ENCODE results near the gene FREM1. TPM values are rescaled to one million over a fixed set of nuclear protein-coding genes. Genes with fewer than 3 reads are reported as not detected.

The FREM1 gene
- total and polyA plus RNA-seq, 2 of the 13 experiments (the other 11 are each of a cell fraction or from before 2014, with no cell fraction given), result 64.3 to 202 TPM

GRCh38 chr9:14693251-14693861 is 216.9 kb downstream of the FREM1 start, which contains the start of gene ZDHHC21 (continued):
- TF ChIP-seq TFAP4 (IDR thresholded peaks at IDR 0.05; ENCODE audit: borderline replicate concordance, low read depth) (no peak), ARHGAP35 (CRISPR knock-in tag; IDR thresholded peaks at IDR 0.05; ENCODE audit: borderline replicate concordance) (peak; percentile 76; the same call in 1 of the 2 replicates), RELA (CRISPR knock-in tag; IDR thresholded peaks at IDR 0.05) (peak; percentile 55; the same call in 1 of the 2 replicates), SMAD3 (CRISPR knock-in tag; IDR thresholded peaks at IDR 0.05) (no peak), ZNF724P (CRISPR knock-in tag; IDR thresholded peaks at IDR 0.05; ENCODE audit: borderline replicate concordance) (peak; percentile 78; the same call in 1 of the 2 replicates), PHF20 (CRISPR knock-in tag; IDR thresholded peaks at IDR 0.05) (peak; percentile 88), ZKSCAN1 (IDR thresholded peaks at IDR 0.05; ENCODE audit: low read length) (no peak), ETV5 (CRISPR knock-in tag; IDR thresholded peaks at IDR 0.05; ENCODE audit: borderline replicate concordance) (peak; percentile 72; the same call in 1 of the 2 replicates), RFXANK (CRISPR knock-in tag; IDR thresholded peaks at IDR 0.05) (no peak), ZNF296 (CRISPR knock-in tag; conservative IDR thresholded peaks at IDR 0.05) (no peak), ZSCAN30 (CRISPR knock-in tag; IDR thresholded peaks at IDR 0.05) (no peak), ZFP36L1 (CRISPR knock-in tag; IDR thresholded peaks at IDR 0.05) (no peak), NFE2L2 (IDR thresholded peaks at IDR 0.05; ENCODE audit: low read length) (no peak), GATAD1 (CRISPR knock-in tag; IDR thresholded peaks at IDR 0.05) (peak; percentile 66), HNRNPH1 (optimal IDR thresholded peaks at IDR 0.05; ENCODE audit: low read depth, low read length) (no peak), MBNL3 (CRISPR knock-in tag; conservative IDR thresholded peaks at IDR 0.05) (no peak), ZNF563 (CRISPR knock-in tag; IDR thresholded peaks at IDR 0.05) (peak; percentile 86), CENPT (CRISPR knock-in tag; IDR thresholded peaks at IDR 0.05; ENCODE audit: low read depth) (no peak), KDM4B (CRISPR knock-in tag; IDR thresholded peaks at IDR 0.05) (no peak), ZNF615 (CRISPR knock-in tag; IDR thresholded peaks at IDR 0.05; ENCODE audit: borderline replicate concordance) (0 out of 2 replicates have a peak, but pooled peaks have one; percentile 63), ZNF589 (CRISPR knock-in tag; conservative IDR thresholded peaks at IDR 0.05) (0 out of 2 replicates have a peak, but pooled peaks have one; percentile 44)
- TF ChIP-seq, protein P1, sequence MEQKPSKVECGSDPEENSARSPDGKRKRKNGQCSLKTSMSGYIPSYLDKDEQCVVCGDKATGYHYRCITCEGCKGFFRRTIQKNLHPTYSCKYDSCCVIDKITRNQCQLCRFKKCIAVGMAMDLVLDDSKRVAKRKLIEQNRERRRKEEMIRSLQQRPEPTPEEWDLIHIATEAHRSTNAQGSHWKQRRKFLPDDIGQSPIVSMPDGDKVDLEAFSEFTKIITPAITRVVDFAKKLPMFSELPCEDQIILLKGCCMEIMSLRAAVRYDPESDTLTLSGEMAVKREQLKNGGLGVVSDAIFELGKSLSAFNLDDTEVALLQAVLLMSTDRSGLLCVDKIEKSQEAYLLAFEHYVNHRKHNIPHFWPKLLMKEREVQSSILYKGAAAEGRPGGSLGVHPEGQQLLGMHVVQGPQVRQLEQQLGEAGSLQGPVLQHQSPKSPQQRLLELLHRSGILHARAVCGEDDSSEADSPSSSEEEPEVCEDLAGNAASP (CRISPR knock-in tag; IDR thresholded peaks at IDR 0.05; ENCODE audit: borderline replicate concordance), result no peak
- TF ChIP-seq, protein P2, sequence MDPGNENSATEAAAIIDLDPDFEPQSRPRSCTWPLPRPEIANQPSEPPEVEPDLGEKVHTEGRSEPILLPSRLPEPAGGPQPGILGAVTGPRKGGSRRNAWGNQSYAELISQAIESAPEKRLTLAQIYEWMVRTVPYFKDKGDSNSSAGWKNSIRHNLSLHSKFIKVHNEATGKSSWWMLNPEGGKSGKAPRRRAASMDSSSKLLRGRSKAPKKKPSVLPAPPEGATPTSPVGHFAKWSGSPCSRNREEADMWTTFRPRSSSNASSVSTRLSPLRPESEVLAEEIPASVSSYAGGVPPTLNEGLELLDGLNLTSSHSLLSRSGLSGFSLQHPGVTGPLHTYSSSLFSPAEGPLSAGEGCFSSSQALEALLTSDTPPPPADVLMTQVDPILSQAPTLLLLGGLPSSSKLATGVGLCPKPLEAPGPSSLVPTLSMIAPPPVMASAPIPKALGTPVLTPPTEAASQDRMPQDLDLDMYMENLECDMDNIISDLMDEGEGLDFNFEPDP (CRISPR knock-in tag; conservative IDR thresholded peaks at IDR 0.05), result 0 out of 2 replicates have a peak, but pooled peaks have one; percentile 96
- TF ChIP-seq, protein P3, sequence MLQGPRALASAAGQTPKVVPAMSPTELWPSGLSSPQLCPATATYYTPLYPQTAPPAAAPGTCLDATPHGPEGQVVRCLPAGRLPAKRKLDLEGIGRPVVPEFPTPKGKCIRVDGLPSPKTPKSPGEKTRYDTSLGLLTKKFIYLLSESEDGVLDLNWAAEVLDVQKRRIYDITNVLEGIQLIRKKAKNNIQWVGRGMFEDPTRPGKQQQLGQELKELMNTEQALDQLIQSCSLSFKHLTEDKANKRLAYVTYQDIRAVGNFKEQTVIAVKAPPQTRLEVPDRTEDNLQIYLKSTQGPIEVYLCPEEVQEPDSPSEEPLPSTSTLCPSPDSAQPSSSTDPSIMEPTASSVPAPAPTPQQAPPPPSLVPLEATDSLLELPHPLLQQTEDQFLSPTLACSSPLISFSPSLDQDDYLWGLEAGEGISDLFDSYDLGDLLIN (CRISPR knock-in tag; IDR thresholded peaks at IDR 0.05; ENCODE audit: borderline replicate concordance), result no peak
- TF ChIP-seq, protein P4, sequence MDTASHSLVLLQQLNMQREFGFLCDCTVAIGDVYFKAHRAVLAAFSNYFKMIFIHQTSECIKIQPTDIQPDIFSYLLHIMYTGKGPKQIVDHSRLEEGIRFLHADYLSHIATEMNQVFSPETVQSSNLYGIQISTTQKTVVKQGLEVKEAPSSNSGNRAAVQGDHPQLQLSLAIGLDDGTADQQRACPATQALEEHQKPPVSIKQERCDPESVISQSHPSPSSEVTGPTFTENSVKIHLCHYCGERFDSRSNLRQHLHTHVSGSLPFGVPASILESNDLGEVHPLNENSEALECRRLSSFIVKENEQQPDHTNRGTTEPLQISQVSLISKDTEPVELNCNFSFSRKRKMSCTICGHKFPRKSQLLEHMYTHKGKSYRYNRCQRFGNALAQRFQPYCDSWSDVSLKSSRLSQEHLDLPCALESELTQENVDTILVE (CRISPR knock-in tag; IDR thresholded peaks at IDR 0.05), result peak; percentile 58
